LNCAP (cell line): Measurements from ENCODE around the gene CCL27.

ENCODE experiments used
- TF ChIP-seq, protein P1 (sequence below): fragments of 450-650 bp; IDR thresholded peaks from 2 replicates; pipeline ENCODE4 v1.5.1; 2017; ENCODE audit warnings: mild to moderate bottlenecking

The CCL27 gene

DNA sequence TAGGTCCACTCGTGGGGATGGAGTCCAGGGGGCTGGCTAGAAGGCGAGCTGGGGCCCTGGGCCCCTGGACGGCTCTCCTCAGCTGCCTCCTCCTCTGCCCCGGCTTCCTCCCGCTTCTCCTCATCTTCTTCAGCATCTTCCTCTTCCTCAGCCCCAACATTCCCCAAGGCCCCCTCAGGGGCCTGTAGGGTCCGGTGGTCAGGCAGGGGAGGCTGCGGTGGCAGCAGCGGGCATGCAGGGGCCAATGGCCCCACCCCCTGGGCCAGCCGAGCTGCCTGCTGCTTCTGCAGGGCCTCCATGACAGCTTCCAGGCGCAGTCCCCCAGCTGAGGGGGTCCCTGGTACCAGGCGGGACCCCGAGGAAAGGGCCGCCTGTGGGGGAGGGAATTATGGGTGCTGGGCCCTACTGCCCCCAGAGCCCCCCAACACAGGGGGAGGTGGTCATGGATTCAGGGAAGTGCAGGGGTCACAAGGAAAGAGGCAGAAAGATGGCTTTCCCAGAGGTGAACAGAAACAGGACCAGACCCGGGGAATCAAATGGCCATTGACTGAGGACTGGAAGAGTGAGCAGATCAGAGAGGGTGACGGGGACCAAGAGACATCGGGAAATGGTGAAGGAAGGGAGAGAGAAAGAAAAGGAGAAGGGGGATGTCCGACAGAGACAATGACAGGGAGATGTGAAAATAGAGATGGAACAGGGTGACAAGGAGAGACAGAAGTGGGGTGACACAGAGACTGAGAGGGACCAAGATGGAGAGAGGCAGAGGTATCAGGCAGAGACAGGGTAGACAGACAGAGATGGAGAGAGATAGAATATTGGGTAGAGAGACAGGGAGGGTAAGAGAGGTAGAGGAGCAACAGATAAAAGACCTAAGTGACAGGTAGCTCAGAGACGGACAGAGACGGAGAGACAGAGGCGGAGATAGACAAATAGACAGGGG lies 34.5 kb downstream of the CCL27 start:
- TF ChIP-seq, protein P1, sequence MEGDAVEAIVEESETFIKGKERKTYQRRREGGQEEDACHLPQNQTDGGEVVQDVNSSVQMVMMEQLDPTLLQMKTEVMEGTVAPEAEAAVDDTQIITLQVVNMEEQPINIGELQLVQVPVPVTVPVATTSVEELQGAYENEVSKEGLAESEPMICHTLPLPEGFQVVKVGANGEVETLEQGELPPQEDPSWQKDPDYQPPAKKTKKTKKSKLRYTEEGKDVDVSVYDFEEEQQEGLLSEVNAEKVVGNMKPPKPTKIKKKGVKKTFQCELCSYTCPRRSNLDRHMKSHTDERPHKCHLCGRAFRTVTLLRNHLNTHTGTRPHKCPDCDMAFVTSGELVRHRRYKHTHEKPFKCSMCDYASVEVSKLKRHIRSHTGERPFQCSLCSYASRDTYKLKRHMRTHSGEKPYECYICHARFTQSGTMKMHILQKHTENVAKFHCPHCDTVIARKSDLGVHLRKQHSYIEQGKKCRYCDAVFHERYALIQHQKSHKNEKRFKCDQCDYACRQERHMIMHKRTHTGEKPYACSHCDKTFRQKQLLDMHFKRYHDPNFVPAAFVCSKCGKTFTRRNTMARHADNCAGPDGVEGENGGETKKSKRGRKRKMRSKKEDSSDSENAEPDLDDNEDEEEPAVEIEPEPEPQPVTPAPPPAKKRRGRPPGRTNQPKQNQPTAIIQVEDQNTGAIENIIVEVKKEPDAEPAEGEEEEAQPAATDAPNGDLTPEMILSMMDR = no peak

GRCh38 chr9:34625186-34625486 lies 37.3 kb downstream of the CCL27 start:
- TF ChIP-seq, protein P1 = no peak

- TF ChIP-seq, protein P1 = no peak
Measured at GRCh38 chr9:34624475-34625185, 37.8 kb downstream of the CCL27 start.

GRCh38 chr9:34623374-34624235 lies 38.9 kb downstream of the CCL27 start:
- TF ChIP-seq, protein P1 = no peak

GRCh38 chr9:34620061-34620994 lies 42.1 kb downstream of the CCL27 start, which contains the start of gene DCTN3:
DCTN3 (minus strand) TSS chr9:34620495; CDS start chr9:34620464, 31 bp downstream.
- TF ChIP-seq, protein P1 = no peak

- TF ChIP-seq, protein P1 = no peak
Measured at GRCh38 chr9:34615132-34615531, 47.3 kb downstream of the CCL27 start.
